Neuronal stem cell (in vitro differentiated cells): Measurements from ENCODE around the gene CHST8.

ENCODE experiments used
- DNase-seq: peaks from one replicate; pipeline ENCODE4 v3.0.0-alpha.2; 2013; ENCODE audit warnings: low spot score
- H2AFZ ChIP-seq: one replicate; pipeline ENCODE4 v1.6.1; 2013; ENCODE audit warnings: mild to moderate bottlenecking, low read length, inconsistent platforms
- H2AK5ac ChIP-seq: 2 replicates; pipeline ENCODE4 v1.6.1; 2013; ENCODE audit warnings: low read depth, mild to moderate bottlenecking, inconsistent platforms, low read length, moderate library complexity, mixed read lengths
- H2BK120ac ChIP-seq: 2 replicates; pipeline ENCODE4 v1.6.1; 2013; ENCODE audit warnings: low read depth, mild to moderate bottlenecking, inconsistent platforms, low read length, moderate library complexity, mixed read lengths
- H2BK12ac ChIP-seq: one replicate; pipeline ENCODE4 v1.6.1; 2013; ENCODE audit warnings: low read length, inconsistent platforms
- H2BK15ac ChIP-seq: 2 replicates; pipeline ENCODE4 v1.6.1; 2013; ENCODE audit warnings: mild to moderate bottlenecking, low read length, inconsistent platforms, mixed read lengths
- H2BK5ac ChIP-seq: one replicate; pipeline ENCODE4 v1.6.1; 2013; ENCODE audit warnings: inconsistent platforms, mild to moderate bottlenecking, low read length, moderate library complexity
- H3K14ac ChIP-seq: one replicate; pipeline ENCODE4 v1.6.1; 2013; ENCODE audit warnings: low read length, inconsistent platforms
- H3K18ac ChIP-seq: 2 replicates; pipeline ENCODE4 v1.6.1; 2013; ENCODE audit warnings: low read length, inconsistent platforms
- H3K23ac ChIP-seq: 2 replicates; pipeline ENCODE4 v1.6.1; 2013; ENCODE audit warnings: low read depth, mild to moderate bottlenecking, mixed read lengths, low read length, inconsistent platforms; ENCODE audit not compliant: poor library complexity
- H3K27ac ChIP-seq: replicated peaks from 3 replicates; pipeline ENCODE4 v1.5.1; 2013; ENCODE audit warnings: low read length, inconsistent platforms
- H3K27me3 ChIP-seq, 3 experiments: 2 replicates each; pipeline ENCODE4 v1.6.1; 2013; ENCODE audit warnings: low read length in 3 of 3, mild to moderate bottlenecking in 2 of 3, inconsistent platforms in 1 of 3, low read depth in 1 of 3, mixed read lengths in 1 of 3, moderate library complexity in 1 of 3; ENCODE audit not compliant: control insufficient read depth in 3 of 3, insufficient read depth in 3 of 3
- H3K36me3 ChIP-seq, 2 donors: replicated peaks in 1 of 2; 2 replicates each; pipeline ENCODE4 v1.6.1; 2013; ENCODE audit warnings: low read length in 2 of 2; ENCODE audit not compliant: control insufficient read depth in 2 of 2, insufficient read depth in 2 of 2
- H3K4ac ChIP-seq: 2 replicates; pipeline ENCODE4 v1.6.1; 2013; ENCODE audit warnings: inconsistent platforms, mild to moderate bottlenecking, low read length, moderate library complexity
- H3K4me1 ChIP-seq, 2 donors: 1 replicate in 1 of 2; 2 replicates in 1 of 2; pipeline ENCODE4 v1.6.1; 2013; ENCODE audit warnings: low read length in 2 of 2, low read depth in 1 of 2; ENCODE audit not compliant: control insufficient read depth in 2 of 2, insufficient read depth in 1 of 2
- H3K4me2 ChIP-seq: one replicate; pipeline ENCODE4 v1.6.1; 2013; ENCODE audit warnings: mild to moderate bottlenecking, low read length, inconsistent platforms; ENCODE audit not compliant: insufficient read depth, poor library complexity, severe bottlenecking
- H3K4me3 ChIP-seq, 2 donors: 2 replicates each; pipeline ENCODE4 v1.5.1; 2013; ENCODE audit warnings: low read length in 2 of 2, mild to moderate bottlenecking in 2 of 2, inconsistent platforms in 1 of 2, moderate library complexity in 1 of 2
- H3K79me1 ChIP-seq: one replicate; pipeline ENCODE4 v1.6.1; 2013; ENCODE audit warnings: low read depth, mild to moderate bottlenecking, inconsistent platforms, low read length, moderate library complexity
- H3K9ac ChIP-seq: one replicate; pipeline ENCODE4 v1.6.1; 2013; ENCODE audit warnings: mild to moderate bottlenecking, low read depth, low read length, inconsistent platforms; ENCODE audit not compliant: poor library complexity
- H3K9me3 ChIP-seq, 2 donors: replicated peaks in 1 of 2; 2 replicates each; pipeline versions ENCODE3 to v1.6.1; 2013; ENCODE audit warnings: low read length in 2 of 2, mild to moderate bottlenecking in 2 of 2, inconsistent platforms in 1 of 2, low read depth in 1 of 2, mixed read lengths in 1 of 2, moderate library complexity in 1 of 2; ENCODE audit not compliant: control insufficient read depth in 2 of 2, insufficient read depth in 1 of 2
- H4K8ac ChIP-seq: one replicate; pipeline ENCODE4 v1.6.1; 2013; ENCODE audit warnings: low read depth, mild to moderate bottlenecking, inconsistent platforms, low read length, moderate library complexity
- H4K91ac ChIP-seq: one replicate; pipeline ENCODE4 v1.6.1; 2013; ENCODE audit warnings: low read length, low read depth, mild to moderate bottlenecking, inconsistent platforms; ENCODE audit not compliant: poor library complexity
- WGBS, 2 donors: extraction: QIAGEN DNeasy Blood & Tissue Kit; methylation state at CpG; one replicate each; pipeline ENCODE4 v1.1.7; 2013; ENCODE audit warnings: missing lambda C conversion rate in 2 of 2, mixed read lengths in 1 of 2; ENCODE audit not compliant: insufficient read length in 2 of 2, insufficient replicate concordance in 1 of 2; ENCODE audit errors: extremely low coverage in 2 of 2; 5-methylcytosine and 5-hydroxymethylcytosine counted together

CHST8 gene

DNA sequence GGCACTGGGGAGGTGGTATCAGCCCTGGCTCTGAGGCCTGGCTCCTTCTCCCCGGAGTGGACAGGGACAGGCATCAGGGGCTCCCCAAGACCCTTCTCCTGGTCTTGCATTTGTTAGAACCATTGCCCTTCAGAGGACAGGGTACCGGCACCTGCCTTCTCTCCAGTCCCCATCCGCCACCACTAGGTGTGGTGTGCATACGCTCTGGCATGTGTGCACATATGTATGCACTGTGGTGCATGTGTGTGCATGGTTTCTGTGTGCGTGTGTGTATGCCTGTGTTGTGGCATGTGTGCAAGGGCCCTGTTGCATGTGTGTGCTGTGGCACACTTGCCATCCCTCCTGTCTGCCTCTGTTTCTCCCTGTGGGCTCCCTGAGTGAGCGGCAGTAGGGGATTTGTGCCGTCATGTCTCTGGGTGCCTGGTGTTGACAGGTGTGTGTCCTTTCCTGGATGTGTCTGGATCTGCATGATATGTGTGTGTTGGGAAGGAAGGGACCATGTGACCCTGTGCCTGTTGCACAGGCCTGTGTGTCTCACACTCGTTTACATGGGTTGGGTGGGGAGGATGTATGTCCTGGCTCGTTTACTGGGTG lies 184.2 kb downstream of the CHST8 start:
- Histone ChIP-seq H3K27me3 (no peaks in the 10 kb centered on the region), H2BK5ac (peak overlapping the region; percentile 13), H2BK15ac (no peak overlapping the region), H3K23ac (peak overlapping the region; percentile 85), H2AFZ (no peak overlapping the region), H3K4me1 (peaks cover 0 to 2% of the 10 kb centered on the region in 2 donors), H3K9ac (peak overlapping the region; percentile 37), H2BK12ac (no peak overlapping the region), H3K4me3 (no peak overlapping the region), H3K36me3 (peaks cover 54 to 97% of the 10 kb centered on the region in 2 donors), H2AK5ac (no peak overlapping the region), H3K4me2 (no peak overlapping the region), H3K9me3 (peaks cover 0 to 3% of the 10 kb centered on the region in 2 donors), H4K91ac (no peak overlapping the region), H3K14ac (no peak overlapping the region), H3K18ac (peak overlapping the region; percentile 60), H4K8ac (no peak overlapping the region), H3K27ac (no peak overlapping the region), H3K79me1 (peaks cover 17% of the 10 kb centered on the region), H3K4ac (no peak overlapping the region), H2BK120ac (no peak overlapping the region)
- DNase-seq, result no peak
- no CpG with 5 or more reads among the region's 9 CpGs for WGBS, 2 donors

DNA sequence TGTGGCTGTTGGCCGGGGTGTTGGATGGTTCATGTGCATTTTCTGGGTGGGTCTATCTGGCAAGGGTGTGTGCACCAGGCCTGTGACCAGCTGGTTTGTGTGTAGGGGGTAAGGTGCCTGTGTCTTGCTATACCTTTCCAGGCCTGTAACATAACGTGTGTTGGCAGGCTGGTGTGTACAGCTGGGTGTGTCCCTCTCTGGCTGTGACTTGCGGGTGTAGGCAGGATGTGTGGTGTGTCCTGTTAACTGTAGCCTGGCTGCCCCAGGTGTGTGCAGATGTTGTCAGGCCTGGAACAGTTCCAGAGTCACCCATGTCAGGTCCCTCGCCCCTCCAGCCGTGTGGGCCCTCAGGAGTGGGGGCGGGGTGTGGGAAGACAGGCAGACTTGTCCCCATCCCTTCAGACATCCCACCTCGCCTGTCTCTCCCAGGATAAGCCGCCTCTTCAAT lies 184.7 kb downstream of the CHST8 start:
- no peak overlapping the region for H2BK120ac ChIP-seq
- peaks cover 0 to 2% of the 10 kb centered on the region in 2 donors for H3K9me3 ChIP-seq
- no peak for DNase-seq
- no peak overlapping the region for H4K8ac ChIP-seq
- no peak overlapping the region for H2BK12ac ChIP-seq
- peak overlapping the region; percentile 37 for H3K9ac ChIP-seq
- no peak overlapping the region for H3K4ac ChIP-seq
- H3K4me2 ChIP-seq, result no peak overlapping the region
- no peak overlapping the region for H2BK5ac ChIP-seq
- no peak overlapping the region for H3K18ac ChIP-seq
- no peak overlapping the region for H2AK5ac ChIP-seq
- peaks cover 53 to 97% of the 10 kb centered on the region in 2 donors for H3K36me3 ChIP-seq
- no CpG with 5 or more reads among the region's 8 CpGs for WGBS, 2 donors
- H3K79me1 ChIP-seq, result peaks cover 16% of the 10 kb centered on the region
- H2AFZ ChIP-seq, result no peak overlapping the region
- H3K4me1 ChIP-seq, result peaks cover 0 to 2% of the 10 kb centered on the region in 2 donors
- no peak overlapping the region for H2BK15ac ChIP-seq
- no peak overlapping the region for H3K27ac ChIP-seq
- no peak overlapping the region for H3K23ac ChIP-seq
- H3K27me3 ChIP-seq, result no peaks in the 10 kb centered on the region
- H3K4me3 ChIP-seq, result no peak overlapping the region
- no peak overlapping the region for H4K91ac ChIP-seq
- H3K14ac ChIP-seq, result no peak overlapping the region

- WGBS, 2 donors, result no CpG with 5 or more reads among the region's 1 CpG
- no peak overlapping the region for H3K14ac ChIP-seq
Measured at GRCh38 chr19:33808399-33808798, 186.6 kb downstream of the CHST8 start.

GRCh38 chr19:33809960-33810359 lies 188.2 kb downstream of the CHST8 start:
- no peak overlapping the region for H3K18ac ChIP-seq
- H2AFZ ChIP-seq, result no peak overlapping the region
- H2BK5ac ChIP-seq, result no peak overlapping the region
- H3K9me3 ChIP-seq, result peaks cover 0 to 2% of the 10 kb centered on the region in 2 donors
- H3K27ac ChIP-seq, result no peak overlapping the region
- H3K4me2 ChIP-seq, result no peak overlapping the region
- no peak overlapping the region for H3K4me3 ChIP-seq
- H3K27me3 ChIP-seq, result no peaks in the 10 kb centered on the region
- H3K9ac ChIP-seq, result no peak overlapping the region
- H2BK120ac ChIP-seq, result no peak overlapping the region
- no peak overlapping the region for H3K14ac ChIP-seq
- H4K91ac ChIP-seq, result no peak overlapping the region
- no peak overlapping the region for H3K23ac ChIP-seq
- H2BK15ac ChIP-seq, result no peak overlapping the region
- peaks cover 0 to 2% of the 10 kb centered on the region in 2 donors for H3K4me1 ChIP-seq
- no peak overlapping the region for H2AK5ac ChIP-seq
- H2BK12ac ChIP-seq, result no peak overlapping the region
- WGBS, 2 donors, result no CpG with 5 or more reads among the region's 6 CpGs
- peaks cover 38 to 97% of the 10 kb centered on the region in 2 donors for H3K36me3 ChIP-seq
- H3K4ac ChIP-seq, result no peak overlapping the region
- no peak for DNase-seq
- no peak overlapping the region for H4K8ac ChIP-seq
- peaks cover 13% of the 10 kb centered on the region for H3K79me1 ChIP-seq

More at GRCh38 chr19:33808399-33808798, 186.6 kb downstream of the CHST8 start:
- no peak overlapping the region for H3K23ac ChIP-seq
- H3K36me3 ChIP-seq, result peaks cover 48 to 97% of the 10 kb centered on the region in 2 donors
- peaks cover 0 to 2% of the 10 kb centered on the region in 2 donors for H3K4me1 ChIP-seq
- no peak overlapping the region for H2AK5ac ChIP-seq
- H3K4ac ChIP-seq, result no peak overlapping the region
- peaks cover 16% of the 10 kb centered on the region for H3K79me1 ChIP-seq
- no peak overlapping the region for H2BK15ac ChIP-seq
- H3K27me3 ChIP-seq, result no peaks in the 10 kb centered on the region
- no peak overlapping the region for H2BK12ac ChIP-seq
- H3K9me3 ChIP-seq, result peaks cover 0 to 2% of the 10 kb centered on the region in 2 donors
- H3K4me3 ChIP-seq, result no peak overlapping the region
- no peak overlapping the region for H3K4me2 ChIP-seq
- H3K18ac ChIP-seq, result no peak overlapping the region
- H2BK120ac ChIP-seq, result no peak overlapping the region
- no peak overlapping the region for H4K8ac ChIP-seq
- no peak overlapping the region for H3K9ac ChIP-seq
- no peak overlapping the region for H3K27ac ChIP-seq
- H2BK5ac ChIP-seq, result no peak overlapping the region
- H2AFZ ChIP-seq, result no peak overlapping the region
- H4K91ac ChIP-seq, result no peak overlapping the region
- DNase-seq, result no peak
